Measurements from ENCODE around the gene DGKG.

Gene DGKG

DNA sequence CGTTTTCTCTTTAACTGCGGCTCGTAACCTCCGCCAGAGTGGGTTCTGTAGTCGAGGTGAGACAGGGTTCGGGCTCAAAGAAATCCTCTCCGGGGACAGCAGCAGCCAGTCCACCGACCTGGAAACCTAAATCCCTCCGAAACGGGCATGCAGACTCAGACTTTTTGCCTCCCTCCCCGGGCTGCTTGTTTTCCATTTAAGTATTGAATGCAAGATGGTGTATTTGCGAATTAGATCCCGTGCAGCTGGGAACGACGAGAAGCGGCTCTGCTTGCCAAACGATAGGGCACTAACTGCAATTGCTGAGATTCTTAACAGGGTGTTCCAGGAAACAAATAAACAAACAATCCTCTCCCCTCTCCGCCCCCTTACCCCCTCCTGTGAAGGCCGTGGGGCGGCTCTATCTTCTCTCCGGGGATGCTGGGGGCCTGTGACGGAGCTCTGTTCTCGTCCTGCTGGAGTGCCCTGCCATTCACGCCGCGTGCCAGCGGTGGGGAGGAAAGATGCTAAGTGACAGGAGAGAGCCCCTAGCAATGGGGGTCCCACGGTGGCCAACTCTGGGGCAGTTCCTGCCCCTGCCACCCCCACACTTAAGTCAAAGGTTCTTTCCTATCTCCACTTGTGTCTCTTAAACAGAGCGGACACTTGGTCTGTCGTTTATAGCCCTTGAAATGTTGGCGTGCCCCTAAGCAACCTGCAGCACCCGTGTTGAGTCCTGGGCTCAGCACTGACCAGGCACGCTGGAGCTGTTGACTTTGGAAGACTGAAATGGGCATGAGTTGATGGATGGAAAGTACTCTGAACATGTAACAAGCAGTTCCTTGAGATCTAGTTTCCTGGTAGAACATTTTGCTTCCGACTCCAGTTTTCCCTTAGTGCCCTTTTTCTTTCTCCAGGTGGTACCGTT lies 251.9 kb downstream of the DGKG start:
- no peak for DNase-seq (ENCODE audit: low read depth in 3 of 3)

DNA sequence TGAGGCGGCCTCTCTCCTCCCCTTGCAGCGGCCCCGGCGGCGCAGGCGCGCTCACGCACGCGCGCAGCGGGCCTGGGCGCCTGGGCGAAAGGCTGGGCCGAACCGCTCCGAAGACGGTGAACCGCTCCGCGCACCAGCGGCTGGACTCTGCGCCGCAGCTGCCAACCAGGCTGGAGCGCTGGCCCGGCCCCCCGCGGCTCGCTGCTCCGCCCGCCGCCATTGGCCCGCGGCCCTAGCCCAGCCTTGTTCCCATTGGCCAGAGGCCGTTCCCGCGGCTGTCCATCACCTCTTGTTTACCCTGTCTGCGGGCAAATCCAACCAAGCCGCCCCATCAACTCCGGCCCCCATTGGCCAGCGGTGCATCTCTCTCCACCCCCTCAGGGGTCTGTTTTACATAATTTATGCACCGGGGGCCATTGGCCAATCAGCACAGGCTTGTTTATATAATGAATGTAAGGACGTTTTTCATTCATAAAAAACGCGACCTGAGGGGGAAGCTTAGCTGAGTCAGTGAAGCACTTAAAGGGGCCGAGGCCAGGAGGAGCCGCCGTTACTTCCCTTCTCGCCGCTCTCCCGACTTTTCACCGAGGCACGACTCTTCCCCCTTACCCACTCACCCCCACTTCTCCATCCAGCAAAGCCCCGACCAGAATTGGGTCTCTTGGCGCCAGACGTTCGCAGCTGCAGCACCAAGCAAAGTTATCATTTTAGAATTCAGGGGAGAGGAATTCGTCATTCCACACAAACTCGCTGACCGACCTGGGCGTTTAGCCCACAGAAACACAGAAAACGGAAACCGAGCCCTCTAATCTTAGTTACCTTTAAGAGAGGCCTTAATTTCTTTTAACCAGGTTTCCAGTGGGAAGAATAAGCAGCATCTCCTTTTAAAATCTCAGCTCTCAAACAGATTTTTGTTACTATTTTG lies 252.8 kb downstream of the DGKG start, which contains the start of gene ETV5:
TSS of gene ETV5 (minus strand) at position 149 of the 925 bp plus-strand sequence. CDS start 3,221 bp downstream, outside the sequence.
- DNase-seq (ENCODE audit: low read depth in 3 of 3) = peak; percentile 85 to 94 (median 85)

DNA sequence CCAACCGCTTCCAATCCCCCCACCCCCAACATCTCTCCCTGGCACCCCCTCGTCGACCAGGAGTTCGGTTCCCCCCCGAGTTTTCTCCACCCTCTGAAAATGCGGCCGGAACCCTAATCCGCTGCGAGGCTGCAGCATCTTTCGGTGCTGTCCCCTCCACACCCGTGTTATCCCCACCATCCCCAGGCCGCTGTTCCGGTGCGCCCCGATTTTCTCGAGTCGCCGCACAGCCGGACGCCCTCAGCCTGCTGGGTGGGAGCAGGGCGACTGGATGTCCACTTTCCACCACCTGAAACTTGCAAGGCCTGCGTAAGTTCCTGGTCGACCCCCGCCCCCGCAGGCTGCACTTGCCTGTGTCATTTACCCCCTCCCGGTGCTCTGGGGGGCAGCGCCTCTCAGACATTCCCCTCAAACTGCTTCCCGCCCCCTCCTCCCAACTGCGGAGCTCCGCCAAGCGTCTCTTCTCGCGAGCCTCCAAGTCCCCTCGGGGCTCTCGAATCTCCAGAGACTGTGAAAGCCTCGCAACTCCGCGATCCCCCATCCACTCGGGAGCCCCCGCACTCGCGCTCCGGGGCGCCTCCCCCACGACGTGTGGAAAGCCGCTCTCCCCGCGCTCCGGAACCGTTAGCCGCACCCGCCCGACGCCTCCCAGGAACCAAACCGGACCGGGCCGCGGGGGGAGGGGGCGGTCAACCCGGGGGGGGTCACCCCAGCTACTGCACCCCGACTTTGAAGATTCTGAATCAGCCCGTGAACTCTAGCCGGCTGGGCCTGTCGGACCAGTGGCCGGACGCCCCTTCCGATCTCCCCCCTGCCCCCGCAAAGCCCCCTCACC lies 253.7 kb downstream of the DGKG start:
- no peak for DNase-seq (ENCODE audit: low read depth in 3 of 3)

DNA sequence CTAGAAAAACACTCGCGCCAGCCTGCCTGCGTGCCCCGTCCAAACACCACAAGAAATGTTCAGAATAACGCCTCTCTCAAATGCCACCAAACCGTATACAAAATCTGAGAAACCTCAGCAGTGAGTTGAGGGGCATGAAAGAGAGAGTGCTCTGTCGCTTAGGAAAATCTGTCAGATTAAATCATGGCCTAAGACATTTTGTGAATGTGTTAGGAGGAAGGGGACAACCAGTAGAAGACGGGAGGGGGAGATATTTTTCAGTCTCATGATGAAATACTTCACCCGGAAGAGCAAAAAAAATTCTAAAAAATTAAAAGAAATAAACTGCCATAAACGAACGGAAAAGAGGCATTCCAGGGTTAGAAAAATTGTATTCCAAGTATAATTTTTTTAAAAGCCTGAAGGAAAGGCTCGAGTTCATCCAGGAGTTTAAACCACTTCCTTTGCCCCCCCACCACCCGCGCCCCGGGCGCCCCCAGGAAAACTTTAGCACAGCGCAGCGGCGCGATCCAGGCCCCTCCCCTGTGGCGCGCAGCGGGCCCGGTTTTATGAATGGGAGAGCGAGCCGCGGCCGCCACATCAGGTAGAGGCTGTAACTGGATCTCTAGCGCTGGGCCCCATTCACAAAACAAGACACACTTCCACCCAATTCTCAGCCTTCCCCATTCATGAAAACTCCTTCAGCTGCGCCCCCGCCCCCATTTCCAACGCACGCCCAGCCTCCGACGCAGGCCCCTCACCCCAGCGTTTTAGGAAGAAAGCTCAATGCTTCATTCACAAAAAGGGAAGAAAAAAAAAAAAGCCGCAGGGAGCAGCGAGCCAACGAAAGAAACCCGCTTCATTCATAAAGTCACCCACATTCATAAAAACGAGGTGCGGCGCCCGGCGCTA lies 254.6 kb downstream of the DGKG start:
- no peak for DNase-seq (ENCODE audit: low read depth in 3 of 3)

DNA sequence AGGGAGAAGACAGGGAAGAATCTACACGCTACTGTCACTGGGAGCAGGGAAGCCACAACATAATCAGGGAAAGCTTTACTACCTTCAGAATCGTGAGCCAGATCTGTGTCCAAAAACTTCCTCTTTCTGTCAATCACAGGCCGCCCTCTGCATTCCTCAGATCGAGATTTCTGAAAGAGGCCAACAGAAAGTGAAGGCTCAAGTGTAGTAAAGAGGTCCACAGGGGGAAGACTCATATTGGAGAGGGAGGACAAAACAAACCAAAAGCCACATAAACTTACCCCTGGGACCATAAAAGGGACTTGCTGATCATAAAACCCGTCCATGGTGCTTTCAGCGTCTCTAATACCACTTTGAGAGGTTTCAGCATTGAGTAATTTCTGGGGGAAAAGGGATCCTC lies 256.5 kb downstream of the DGKG start:
- no peak for DNase-seq (ENCODE audit: low read depth in 3 of 3)

DNA sequence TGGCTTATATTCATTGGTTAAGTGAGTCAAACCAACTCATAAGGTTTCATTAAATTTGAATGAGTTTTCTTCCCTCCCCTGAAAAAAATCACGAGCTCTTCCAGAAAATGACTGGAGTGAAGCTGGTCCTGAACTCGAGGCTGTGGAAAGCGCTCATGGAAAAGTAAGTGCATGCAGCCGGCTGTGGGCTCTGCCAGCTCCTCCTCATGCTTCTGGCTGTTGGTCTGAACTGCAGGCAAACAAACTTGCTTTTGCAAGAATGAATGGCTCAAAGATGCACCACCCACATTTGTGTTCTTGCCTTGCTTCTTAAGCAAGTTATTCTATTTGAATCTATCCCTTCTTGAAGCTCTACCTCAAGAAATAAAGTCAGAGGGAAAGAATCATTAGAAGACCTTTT lies 259.3 kb downstream of the DGKG start:
- no peak for DNase-seq (ENCODE audit: low read depth in 3 of 3)

DNA sequence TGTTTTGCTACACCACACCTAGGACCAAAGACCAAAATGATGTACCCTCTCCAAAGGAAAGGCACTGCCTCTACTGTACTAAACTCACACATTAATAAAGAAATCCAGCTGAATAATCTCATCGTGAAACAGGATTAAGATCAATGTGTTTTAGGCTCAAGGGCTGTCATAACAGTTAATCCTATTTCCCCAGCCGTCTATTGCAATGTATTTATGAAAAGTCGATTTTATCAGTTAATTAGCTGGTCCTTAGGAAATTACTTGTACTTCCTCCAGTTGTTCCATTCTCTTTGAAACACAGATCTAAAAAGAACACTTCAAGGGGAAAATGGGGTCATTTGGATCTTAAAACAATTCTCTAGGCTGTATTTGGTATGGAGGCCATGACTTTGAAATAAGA lies 261.6 kb downstream of the DGKG start:
- DNase-seq (ENCODE audit: low read depth in 3 of 3) = no peak

DNA sequence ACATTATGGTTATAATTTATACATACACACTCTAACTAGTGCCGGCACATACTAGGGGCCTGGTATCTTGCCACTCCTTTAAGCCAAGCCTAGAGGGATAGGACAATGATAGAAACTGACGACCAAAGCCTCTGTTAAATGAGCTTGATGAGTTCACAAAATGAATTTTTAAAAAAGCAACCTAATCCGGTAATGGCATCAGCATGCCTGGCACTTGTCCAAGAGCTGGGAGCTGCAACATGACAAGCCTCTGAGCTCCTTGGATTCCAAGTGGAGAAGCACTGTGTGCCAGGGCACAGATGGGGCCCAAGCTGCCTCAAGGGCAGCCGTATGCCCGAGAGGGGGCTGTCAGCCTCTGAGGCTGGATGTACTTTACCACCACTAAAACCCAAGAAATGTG lies 262.9 kb downstream of the DGKG start:
- no peak for DNase-seq (ENCODE audit: low read depth in 3 of 3)

DNA sequence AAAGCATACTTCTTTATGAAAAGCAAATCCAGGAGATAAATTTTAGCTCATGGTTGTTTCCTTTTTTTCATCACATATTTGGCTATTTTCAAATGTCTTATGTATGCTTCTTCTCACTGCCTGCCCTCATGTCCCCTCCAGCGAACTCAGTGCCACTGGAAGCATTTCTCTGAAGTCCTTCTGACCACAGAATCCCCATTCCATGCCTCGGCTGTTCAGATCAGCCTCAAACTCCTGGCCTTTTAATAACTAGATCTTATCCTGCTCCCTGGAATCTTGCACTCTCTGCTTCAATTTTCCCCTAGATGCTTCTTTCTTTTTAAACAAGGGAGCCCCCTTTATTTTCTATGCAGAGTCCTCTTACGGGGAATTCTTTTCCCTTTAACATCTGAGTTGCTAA lies 263.3 kb downstream of the DGKG start:
- no peak for DNase-seq (ENCODE audit: low read depth in 3 of 3)

DNA sequence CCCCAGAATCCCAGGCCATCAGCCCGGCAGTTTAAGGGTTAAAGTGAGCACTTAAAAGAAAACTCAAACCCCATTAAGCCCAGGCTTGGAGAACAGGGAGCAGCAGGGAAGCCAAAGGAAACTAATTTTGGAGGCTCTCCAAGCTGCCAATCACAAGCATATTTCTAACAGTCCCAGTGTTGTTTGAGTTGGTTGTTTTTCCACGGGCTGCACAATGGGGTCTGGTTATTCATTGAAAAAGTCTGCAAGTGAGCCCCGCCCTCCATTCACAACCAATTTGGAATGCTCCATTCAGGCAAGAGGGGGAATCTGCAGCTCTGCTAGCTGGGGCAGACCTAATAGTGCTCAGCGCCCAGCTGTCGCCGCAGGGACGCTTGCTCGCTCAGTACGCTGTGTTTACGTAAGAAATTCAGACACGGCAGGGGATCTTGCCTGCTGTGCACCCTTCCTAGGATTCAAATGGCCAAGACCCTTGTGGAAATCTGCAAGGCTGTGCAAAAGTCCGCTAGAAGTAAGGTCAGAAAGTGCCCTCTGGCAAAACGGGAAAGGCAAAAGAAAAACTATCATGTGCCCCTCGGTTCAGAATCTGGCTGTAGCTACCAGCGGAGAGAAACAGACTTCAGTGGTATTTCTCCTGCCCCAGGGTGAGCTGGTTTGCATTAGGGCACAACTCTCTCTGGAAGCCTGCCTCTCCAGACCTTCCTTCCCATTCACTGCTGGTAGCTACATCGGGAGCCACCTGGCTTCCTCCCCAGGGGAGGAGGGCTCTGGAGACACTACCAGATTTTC lies 264.2 kb downstream of the DGKG start:
- DNase-seq (ENCODE audit: low read depth in 3 of 3) = no peak

DNA sequence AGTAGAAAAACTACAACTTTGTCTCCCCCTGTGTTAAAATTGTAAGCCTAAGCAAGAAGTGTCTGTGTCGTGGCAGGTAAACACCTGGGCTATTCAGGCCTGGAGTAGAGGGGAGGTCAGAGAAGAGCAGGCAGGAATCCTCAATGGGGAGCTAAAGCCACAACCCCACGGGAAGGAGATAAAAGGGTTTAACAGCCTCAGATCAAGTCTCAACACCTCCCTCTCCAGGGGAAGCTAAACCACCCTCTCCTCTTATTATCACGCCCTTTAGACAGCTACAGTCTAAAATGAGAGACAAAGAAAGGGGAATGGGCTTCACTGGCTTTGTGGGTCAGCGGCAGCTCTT lies 264.7 kb downstream of the DGKG start:
- DNase-seq (ENCODE audit: low read depth in 3 of 3) = no peak
